Ascending aorta (tissue), 2 donors: ENCODE data around the gene FLACC1. TPM values are rescaled to one million over a fixed set of nuclear protein-coding genes. Genes with fewer than 3 reads are reported as not detected.

Experiments used
- DNase-seq, 2 donors: peaks; one replicate each; pipeline ENCODE4 v3.0.0-alpha.2; 2019; ENCODE audit warnings: low spot score in 2 of 2
- H3K27ac ChIP-seq, 2 donors: fragments of 200-600 bp; sonication (generic); one replicate each; pipeline ENCODE4 v1.5.1; 2016 to 2017; ENCODE audit warnings: mild to moderate bottlenecking in 1 of 2
- H3K27me3 ChIP-seq: fragments of 200-600 bp; sonication (generic); one replicate; pipeline ENCODE4 v1.5.1; 2017
- H3K36me3 ChIP-seq, 2 donors: fragments of 200-600 bp; sonication (generic); one replicate each; pipeline ENCODE4 v1.5.1; 2016
- H3K4me1 ChIP-seq, 2 donors: fragments of 200-600 bp; sonication (generic); one replicate each; pipeline ENCODE4 v1.5.1; 2016 to 2017; ENCODE audit warnings: mild to moderate bottlenecking in 1 of 2
- H3K4me3 ChIP-seq, 2 donors: fragments of 200-600 bp; sonication (generic); one replicate each; pipeline ENCODE4 v1.5.1; 2016 to 2017; ENCODE audit warnings: mild to moderate bottlenecking in 1 of 2
- H3K9me3 ChIP-seq, 2 donors: fragments of 200-600 bp; sonication (generic); one replicate each; pipeline ENCODE4 v1.5.1; 2016
- intact Hi-C: fragments of 100-400 bp; cut with DNase I; formaldehyde crosslinking; loops from one replicate; pipeline ENCODE4 v1.15.1; 2023
- total RNA-seq: library from RNA; depleted of rRNA; stranded (reverse); fragments of >200 nt; gene quantifications from one replicate; pipeline ENCODE4 v1.1.0, GENCODE V29; 2016
- TF ChIP-seq, protein P1 (sequence below), 3 experiments: fragments of 200-600 bp in 2 of 3; fragments of 450-650 bp in 1 of 3; sonication (generic) in 2 of 3; IDR thresholded peaks; one replicate each; pipeline ENCODE4 v1.5.1; 2016 to 2019; ENCODE audit warnings: antibody characterized with exemption in 3 of 3, mild to moderate bottlenecking in 1 of 3, moderate library complexity in 1 of 3

FLACC1 gene
- total RNA-seq, 1 donor from 2014 or later, result 0.32 TPM

DNA sequence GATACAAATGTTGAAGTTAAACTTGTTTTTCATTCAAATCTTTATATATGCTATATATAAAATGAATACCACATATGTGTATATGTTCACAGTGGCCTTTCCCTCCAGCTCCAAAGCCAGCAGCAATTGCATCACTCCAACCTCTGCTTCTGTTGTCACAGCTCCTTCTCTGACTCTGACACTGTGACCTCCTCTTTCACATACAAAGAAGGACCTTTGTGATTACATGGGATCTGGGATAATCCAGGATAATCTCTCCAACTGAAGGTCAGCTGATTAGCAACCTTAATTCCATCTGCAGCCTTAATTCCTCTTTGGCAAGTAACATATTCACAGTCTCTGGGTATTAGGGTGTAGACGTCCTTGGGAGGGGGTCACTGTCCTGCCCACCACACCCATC lies 8.4 kb downstream of the FLACC1 start:
- intact Hi-C loops, result no loop called here
- peaks cover 10 to 68% of the 10 kb centered on the region in 2 donors for H3K36me3 ChIP-seq
- no peak for DNase-seq
- TF ChIP-seq, protein P1, sequence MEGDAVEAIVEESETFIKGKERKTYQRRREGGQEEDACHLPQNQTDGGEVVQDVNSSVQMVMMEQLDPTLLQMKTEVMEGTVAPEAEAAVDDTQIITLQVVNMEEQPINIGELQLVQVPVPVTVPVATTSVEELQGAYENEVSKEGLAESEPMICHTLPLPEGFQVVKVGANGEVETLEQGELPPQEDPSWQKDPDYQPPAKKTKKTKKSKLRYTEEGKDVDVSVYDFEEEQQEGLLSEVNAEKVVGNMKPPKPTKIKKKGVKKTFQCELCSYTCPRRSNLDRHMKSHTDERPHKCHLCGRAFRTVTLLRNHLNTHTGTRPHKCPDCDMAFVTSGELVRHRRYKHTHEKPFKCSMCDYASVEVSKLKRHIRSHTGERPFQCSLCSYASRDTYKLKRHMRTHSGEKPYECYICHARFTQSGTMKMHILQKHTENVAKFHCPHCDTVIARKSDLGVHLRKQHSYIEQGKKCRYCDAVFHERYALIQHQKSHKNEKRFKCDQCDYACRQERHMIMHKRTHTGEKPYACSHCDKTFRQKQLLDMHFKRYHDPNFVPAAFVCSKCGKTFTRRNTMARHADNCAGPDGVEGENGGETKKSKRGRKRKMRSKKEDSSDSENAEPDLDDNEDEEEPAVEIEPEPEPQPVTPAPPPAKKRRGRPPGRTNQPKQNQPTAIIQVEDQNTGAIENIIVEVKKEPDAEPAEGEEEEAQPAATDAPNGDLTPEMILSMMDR (IDR thresholded peaks at IDR 0.05), result no peak
- H3K9me3 ChIP-seq, result no peaks in the 10 kb centered on the region
- no peak overlapping the region for H3K4me3 ChIP-seq
- H3K27me3 ChIP-seq, result no peaks in the 10 kb centered on the region
- H3K27ac ChIP-seq, result no peak overlapping the region
- no peaks in the 10 kb centered on the region for H3K4me1 ChIP-seq

DNA sequence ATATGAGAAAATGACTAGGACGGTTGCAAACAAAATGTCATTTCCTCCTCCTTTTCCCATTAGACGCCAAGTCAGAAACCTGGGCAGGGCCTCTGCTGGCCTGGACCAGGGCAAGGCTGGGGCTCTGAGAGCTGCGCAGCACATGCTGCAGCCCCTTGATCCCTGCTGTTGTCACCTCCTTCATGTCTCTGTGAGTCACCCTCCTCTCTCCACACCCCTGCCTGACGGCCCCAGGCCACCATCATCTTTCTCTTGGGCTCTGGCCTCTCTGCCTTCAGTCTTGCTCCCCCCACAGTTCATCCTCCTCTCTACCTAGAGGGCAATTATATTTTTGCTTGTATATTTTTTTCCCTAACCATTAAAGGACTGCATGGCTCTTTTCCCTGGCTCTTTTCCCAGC lies 10.0 kb downstream of the FLACC1 start:
- TF ChIP-seq, protein P1 (IDR thresholded peaks at IDR 0.05), result no peak
- no peak for DNase-seq
- H3K36me3 ChIP-seq, result peaks cover 18 to 84% of the 10 kb centered on the region in 2 donors
- no peaks in the 10 kb centered on the region for H3K4me1 ChIP-seq
- H3K27ac ChIP-seq, result no peak overlapping the region
- no peaks in the 10 kb centered on the region for H3K9me3 ChIP-seq
- H3K4me3 ChIP-seq, result no peak overlapping the region
- H3K27me3 ChIP-seq, result no peaks in the 10 kb centered on the region
- intact Hi-C loops, result no loop called here

DNA sequence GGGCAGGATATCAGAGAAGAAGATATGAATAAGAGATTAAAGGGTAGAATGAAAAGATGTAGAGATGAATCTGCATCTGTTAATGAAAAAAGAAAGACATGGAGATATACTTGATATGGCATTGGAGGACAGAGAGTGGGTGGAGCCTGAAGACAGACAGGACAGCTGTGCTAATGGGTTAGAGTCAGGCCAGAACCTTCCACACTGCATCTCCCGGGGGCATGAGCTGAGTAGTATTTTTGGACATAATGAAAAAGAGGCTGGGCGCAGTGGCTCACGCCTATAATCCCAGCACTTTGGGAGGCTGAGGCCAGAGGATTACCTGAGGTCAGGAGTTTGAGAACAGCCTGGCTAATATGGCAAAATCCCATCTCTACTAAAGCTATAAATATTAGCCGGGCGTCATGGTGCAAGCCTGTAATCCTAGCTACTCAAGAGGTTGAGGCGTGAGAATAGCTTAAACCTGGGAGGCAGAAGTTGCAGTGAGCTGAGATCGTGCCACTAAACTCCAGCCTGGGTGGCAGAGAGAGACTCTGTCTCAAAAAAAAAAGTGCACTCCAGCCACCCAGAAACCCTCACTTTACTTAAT lies 11.4 kb downstream of the FLACC1 start:
- intact Hi-C loops, result no loop called here
- DNase-seq, result no peak
- H3K27me3 ChIP-seq, result no peaks in the 10 kb centered on the region
- peaks cover 18 to 88% of the 10 kb centered on the region in 2 donors for H3K36me3 ChIP-seq
- H3K9me3 ChIP-seq, result no peaks in the 10 kb centered on the region
- no peak overlapping the region for H3K4me3 ChIP-seq
- no peak overlapping the region for H3K27ac ChIP-seq
- TF ChIP-seq, protein P1 (IDR thresholded peaks at IDR 0.05), result no peak
- H3K4me1 ChIP-seq, result no peaks in the 10 kb centered on the region

DNA sequence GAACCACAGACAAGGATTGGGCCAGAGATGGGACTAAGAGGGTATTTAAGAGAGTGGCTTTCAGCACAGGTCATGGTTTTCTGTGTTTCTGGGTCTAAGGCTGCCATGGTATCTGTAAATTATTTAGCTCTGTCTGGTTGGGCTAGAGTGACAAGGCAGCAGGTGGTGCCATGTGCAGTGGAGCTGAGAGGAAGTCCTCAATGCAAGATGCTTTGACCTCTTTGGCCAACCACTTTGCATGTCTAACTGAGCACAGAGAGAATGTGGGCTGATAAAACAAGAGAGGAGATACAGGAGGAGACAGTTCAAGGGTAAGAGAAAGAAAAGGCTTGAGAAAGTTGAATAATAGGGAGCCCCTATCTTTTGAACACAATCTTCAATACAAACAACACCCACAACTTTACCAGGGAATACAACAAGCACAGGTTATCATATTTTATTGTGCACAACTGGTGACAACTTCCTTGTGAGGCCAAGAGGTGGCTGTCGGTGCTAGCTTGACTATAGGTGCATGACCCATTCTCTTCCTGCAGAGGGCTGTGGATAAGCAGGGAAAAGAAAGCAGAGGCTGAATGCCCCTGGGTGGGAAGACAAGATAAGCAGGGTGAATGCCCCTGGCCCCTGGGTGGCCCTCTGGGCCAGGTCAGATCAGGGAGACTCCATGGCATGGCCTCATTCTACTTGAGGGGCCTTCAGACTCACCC lies 12.3 kb downstream of the FLACC1 start:
- no peak for DNase-seq
- H3K36me3 ChIP-seq, result peaks cover 18 to 91% of the 10 kb centered on the region in 2 donors
- TF ChIP-seq, protein P1 (IDR thresholded peaks at IDR 0.05), result no peak
- no peaks in the 10 kb centered on the region for H3K9me3 ChIP-seq
- intact Hi-C loops, result no loop called here
- H3K4me1 ChIP-seq, result no peaks in the 10 kb centered on the region
- no peak overlapping the region for H3K27ac ChIP-seq
- H3K27me3 ChIP-seq, result no peaks in the 10 kb centered on the region
- no peak overlapping the region for H3K4me3 ChIP-seq

DNA sequence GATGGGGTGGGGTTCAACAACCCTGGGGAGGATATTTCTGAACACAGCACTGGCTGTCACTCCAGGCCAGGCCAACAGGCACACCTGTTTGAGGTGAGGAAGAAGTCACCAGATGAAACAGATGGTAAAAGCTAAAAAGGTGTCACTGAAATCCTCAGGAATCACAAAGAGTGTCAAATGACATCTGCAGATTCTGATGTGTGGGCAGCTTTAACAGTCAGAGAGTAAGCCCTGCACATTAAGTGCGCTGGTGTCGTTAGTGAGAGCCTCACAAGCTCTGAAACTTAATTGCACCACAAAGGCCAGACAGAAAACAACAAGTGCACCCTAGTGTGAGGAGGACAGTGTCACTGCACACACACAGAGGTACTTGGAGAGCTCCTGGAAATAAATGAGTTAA lies 13.6 kb downstream of the FLACC1 start:
- Histone ChIP-seq H3K9me3 (no peaks in the 10 kb centered on the region), H3K4me3 (no peak overlapping the region), H3K4me1 (no peaks in the 10 kb centered on the region), H3K27me3 (no peaks in the 10 kb centered on the region), H3K36me3 (peaks cover 15 to 82% of the 10 kb centered on the region in 2 donors), H3K27ac (no peak overlapping the region)
- no peak for DNase-seq
- intact Hi-C loops, result no loop called here
- TF ChIP-seq, protein P1 (IDR thresholded peaks at IDR 0.05), result no peak
